HCT116 (cell line): Measurements from ENCODE around the gene CBX4. TPM values are rescaled to one million over a fixed set of nuclear protein-coding genes. Genes with fewer than 3 reads are reported as not detected.
A peak's percentile ranks its signal among the peaks of the same experiment; 100 is the strongest.

Experiments
- ATAC-seq: fragments of 200-7000 bp; cut with Tn5 transposase; 2 replicates; pipeline ENCODE4 v1.9.1; 2020; ENCODE audit warnings: mild to moderate bottlenecking, moderate library complexity
- BruUV-seq: library from RNA; stranded (reverse); fragments of 400-500 nt; replicated peaks from 2 replicates; lab custom pipeline; 2021; lab: Mats Ljungman, UMichigan
- CTCF ChIA-PET: fragments of 300-600 bp; sonication (Branson Sonifier 250); formaldehyde crosslinking; loops from one replicate; lab custom pipeline; 2021; ENCODE audit warnings: antibody characterized with exemption; lab: Charles Lee
- POLR2A ChIA-PET: fragments of 300-600, 350-600 bp; sonication (Branson Sonifier 250); formaldehyde crosslinking; loops from one replicate; lab custom pipeline; 2021; ENCODE audit warnings: antibody characterized with exemption; lab: Charles Lee
- RAD21 ChIA-PET, 2 experiments: fragments of 300-600 bp; sonication (Branson Sonifier 250); formaldehyde crosslinking; loops; one replicate each; lab custom pipeline; 2023; ENCODE audit warnings: low total read pairs in 2 of 2; ENCODE audit not compliant: uncharacterized antibody in 2 of 2, unreplicated experiment in 2 of 2, low non-redundant PET in 1 of 2; lab: Charles Lee
- DNase-seq: peaks from one replicate; pipeline ENCODE4 v3.0.0-alpha.2; 2010; ENCODE audit warnings: low read depth, low spot score
- H2AFZ ChIP-seq: fragments of 200-600 bp; shearing (Covaris generic), sonication (generic); 2 replicates; pipeline ENCODE4 v1.6.1; 2017; ENCODE audit warnings: low read depth, mixed run types, mixed read lengths, antibody characterized with exemption, low read length; ENCODE audit not compliant: poor library complexity, severe bottlenecking
- H3K27ac ChIP-seq: 2 replicates; pipeline ENCODE4 v1.5.1; 2012; ENCODE audit warnings: low read depth, low read length
- H3K27me3 ChIP-seq: fragments of 200-600 bp; sonication (generic); 2 replicates; pipeline ENCODE4 v1.6.1; 2016; ENCODE audit warnings: mixed run types, low read length, mixed read lengths; ENCODE audit not compliant: insufficient read depth
- H3K36me3 ChIP-seq, 2 experiments: fragments of 200-500 bp in 1 of 2; fragments of 200-600 bp in 1 of 2; sonication (Bioruptor generic) in 1 of 2; sonication (generic) in 1 of 2; 2 replicates each; pipeline versions ENCODE4 v1.5.1 to v1.6.1; 2014 to 2016; ENCODE audit warnings: low read length in 2 of 2, inconsistent platforms in 1 of 2, mixed read lengths in 1 of 2, mixed run types in 1 of 2; ENCODE audit not compliant: insufficient read depth in 2 of 2, control insufficient read depth in 1 of 2
- H3K4me1 ChIP-seq, 2 experiments: fragments of 200-600 bp in 1 of 2; sonication (generic) in 1 of 2; 2 replicates each; pipeline versions ENCODE4 v1.5.1 to v1.6.1; 2012 to 2017; ENCODE audit warnings: low read length in 2 of 2, inconsistent platforms in 1 of 2, mild to moderate bottlenecking in 1 of 2, mixed read lengths in 1 of 2, mixed run types in 1 of 2, moderate library complexity in 1 of 2; ENCODE audit not compliant: insufficient read depth in 2 of 2, control insufficient read depth in 1 of 2
- H3K4me2 ChIP-seq: fragments of 200-600 bp; sonication (generic); 2 replicates; pipeline ENCODE4 v1.6.1; 2017; ENCODE audit warnings: mixed run types, low read length, mixed read lengths
- H3K4me3 ChIP-seq, 2 experiments: fragments of 200-600 bp in 1 of 2; sonication (generic) in 1 of 2; replicated peaks in 1 of 2; 2 replicates each; pipeline ENCODE4 v1.5.1; 2011 to 2016; ENCODE audit warnings: low read length in 2 of 2, control low read depth in 1 of 2, low read depth in 1 of 2, mild to moderate bottlenecking in 1 of 2, mixed read lengths in 1 of 2, mixed run types in 1 of 2
- H3K79me2 ChIP-seq: fragments of 200-600 bp; sonication (generic); 2 replicates; pipeline ENCODE4 v1.6.1; 2017; ENCODE audit warnings: mild to moderate bottlenecking, mixed run types, low read length, moderate library complexity, mixed read lengths; ENCODE audit not compliant: insufficient read depth
- H3K9ac ChIP-seq: fragments of 200-600 bp; sonication (generic); 2 replicates; pipeline ENCODE4 v1.6.1; 2016; ENCODE audit warnings: low read length, mixed read lengths
- H3K9me2 ChIP-seq: fragments of 200-600 bp; sonication (generic), shearing (Covaris generic); 2 replicates; pipeline ENCODE4 v1.6.1; 2017; ENCODE audit warnings: mixed run types, mild to moderate bottlenecking, moderate library complexity; ENCODE audit not compliant: insufficient read depth
- H3K9me3 ChIP-seq, 2 experiments: fragments of 200-500 bp in 1 of 2; fragments of 200-600 bp in 1 of 2; sonication (Bioruptor generic) in 1 of 2; sonication (generic) in 1 of 2; 2 replicates each; pipeline ENCODE4 v1.6.1; 2014 to 2017; ENCODE audit warnings: low read length in 2 of 2, mixed read lengths in 2 of 2, inconsistent platforms in 1 of 2, low read depth in 1 of 2, mild to moderate bottlenecking in 1 of 2, mixed run types in 1 of 2, moderate library complexity in 1 of 2; ENCODE audit not compliant: control insufficient read depth in 1 of 2, insufficient read depth in 1 of 2
- H4K20me1 ChIP-seq: fragments of 200-600 bp; sonication (generic), shearing (Covaris generic); 2 replicates; pipeline ENCODE4 v1.6.1; 2017; ENCODE audit warnings: mixed run types, mild to moderate bottlenecking, moderate library complexity; ENCODE audit not compliant: insufficient read depth
- RAD21 ChIP-seq: IDR thresholded peaks from 2 replicates; pipeline ENCODE4 v1.6.1; 2012; ENCODE audit warnings: low read depth, mild to moderate bottlenecking
- SP1 ChIP-seq: IDR thresholded peaks from 2 replicates; pipeline ENCODE4 v1.6.1; 2012; ENCODE audit warnings: low read depth
- intact Hi-C: fragments of 100-400 bp; cut with micrococcal nuclease; formaldehyde crosslinking; loops from 2 replicates; pipeline ENCODE4 v1.10.0; 2022
- total RNA-seq: library from RNA; stranded (reverse); gene quantifications from one replicate; pipeline ENCODE4 v1.2.1, GENCODE V29; 2021; ENCODE audit not compliant: unreplicated experiment
- TF ChIP-seq, protein P1 (sequence below), 3 experiments: fragments of 200-600 bp in 1 of 3; sonication (generic) in 1 of 3; IDR thresholded peaks in 2 of 3; conservative IDR thresholded peaks in 1 of 3; 2 replicates each; pipeline ENCODE4 v1.5.1; 2012 to 2017; ENCODE audit warnings: low read depth in 2 of 3, low read length in 2 of 3, antibody characterized with exemption in 1 of 3, borderline replicate concordance in 1 of 3, control low read depth in 1 of 3, mild to moderate bottlenecking in 1 of 3, mixed read lengths in 1 of 3, mixed run types in 1 of 3, moderate library complexity in 1 of 3; ENCODE audit not compliant: insufficient read depth in 1 of 3

CBX4 gene
- total RNA-seq, 1 experiment from 2014 or later: 60.9 TPM

DNA sequence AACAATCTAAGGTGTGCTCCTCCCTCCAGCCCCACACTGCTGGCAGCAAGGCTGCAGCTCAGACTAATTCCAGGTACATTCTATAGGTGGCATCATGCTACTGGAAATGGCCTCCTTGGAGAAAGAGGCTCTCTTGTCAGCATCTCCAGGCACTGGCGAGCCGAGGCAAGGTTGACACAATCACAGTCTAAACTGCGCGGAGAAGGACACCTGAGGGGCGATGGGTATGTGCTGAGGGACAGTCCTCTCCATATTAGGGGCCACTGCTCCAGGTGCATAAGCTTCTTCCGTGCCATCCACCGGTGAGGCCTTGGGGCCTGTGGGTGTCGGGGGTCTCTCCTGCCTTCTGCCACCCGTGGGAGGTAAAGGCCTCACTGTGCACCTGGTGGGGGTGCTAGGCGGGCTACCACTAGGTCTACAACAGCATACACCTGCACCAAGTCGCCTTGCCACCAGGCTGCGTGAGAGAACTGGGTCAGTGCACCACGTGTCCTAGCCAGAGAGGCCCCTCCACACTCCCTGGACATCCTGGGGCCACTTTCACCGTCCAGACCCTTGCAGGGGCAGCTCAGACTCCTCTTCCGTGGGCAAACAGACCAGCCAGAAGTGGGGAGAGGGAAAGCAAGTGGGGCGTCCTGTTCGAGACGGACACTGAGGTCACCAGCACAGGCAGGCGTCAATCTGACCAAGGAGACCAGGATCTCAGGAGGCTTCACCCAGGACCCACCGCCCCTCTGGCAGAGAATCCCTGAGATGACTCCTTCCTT is 30.3 kb downstream of the CBX4 start:
- H3K36me3 ChIP-seq: no peaks in the 10 kb centered on the region
- no peaks in the 10 kb centered on the region for H3K79me2 ChIP-seq
- no peak overlapping the region for H3K4me3 ChIP-seq
- ChIA-PET CTCF (interaction anchor here (0.7 to 3.9 kb wide), 17 partner anchors 12 to 316 kb away, joined by 3 to 24 read pairs (median 5); partner anchors contain the start of genes CBX4 and CBX8), POLR2A (interaction anchor here (0.7 to 1.5 kb wide), 3 partner anchors 12 to 31 kb away, joined by 4 to 8 read pairs (median 7); partner anchors contain the start of gene CBX8), RAD21 (interaction anchor here (0.7 to 1.6 kb wide), 5 partner anchors 12 to 183 kb away, joined by 3 to 4 read pairs (median 4); partner anchors contain the start of gene CBX8 (in 2 of the 2))
- DNase-seq: peak; percentile 60
- no TSS peak for BruUV-seq
- peak overlapping the region; percentile 54; the same call in 1 of the 2 replicates for H3K4me2 ChIP-seq
- TF ChIP-seq RAD21 (peak; percentile 97), SP1 (no peak)
- TF ChIP-seq, protein P1, sequence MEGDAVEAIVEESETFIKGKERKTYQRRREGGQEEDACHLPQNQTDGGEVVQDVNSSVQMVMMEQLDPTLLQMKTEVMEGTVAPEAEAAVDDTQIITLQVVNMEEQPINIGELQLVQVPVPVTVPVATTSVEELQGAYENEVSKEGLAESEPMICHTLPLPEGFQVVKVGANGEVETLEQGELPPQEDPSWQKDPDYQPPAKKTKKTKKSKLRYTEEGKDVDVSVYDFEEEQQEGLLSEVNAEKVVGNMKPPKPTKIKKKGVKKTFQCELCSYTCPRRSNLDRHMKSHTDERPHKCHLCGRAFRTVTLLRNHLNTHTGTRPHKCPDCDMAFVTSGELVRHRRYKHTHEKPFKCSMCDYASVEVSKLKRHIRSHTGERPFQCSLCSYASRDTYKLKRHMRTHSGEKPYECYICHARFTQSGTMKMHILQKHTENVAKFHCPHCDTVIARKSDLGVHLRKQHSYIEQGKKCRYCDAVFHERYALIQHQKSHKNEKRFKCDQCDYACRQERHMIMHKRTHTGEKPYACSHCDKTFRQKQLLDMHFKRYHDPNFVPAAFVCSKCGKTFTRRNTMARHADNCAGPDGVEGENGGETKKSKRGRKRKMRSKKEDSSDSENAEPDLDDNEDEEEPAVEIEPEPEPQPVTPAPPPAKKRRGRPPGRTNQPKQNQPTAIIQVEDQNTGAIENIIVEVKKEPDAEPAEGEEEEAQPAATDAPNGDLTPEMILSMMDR (IDR thresholded peaks at IDR 0.05 in 2 of 3, conservative IDR thresholded peaks at IDR 0.05 in 1 of 3; ENCODE audit: borderline replicate concordance in 1 of 3, insufficient read depth in 1 of 3, low read depth in 2 of 3, low read length in 2 of 3): peak; percentile 47 to 89 (median 67)
- peak; percentile 47 for ATAC-seq
- no peak overlapping the region for H2AFZ ChIP-seq
- H3K9me2 ChIP-seq: no peaks in the 10 kb centered on the region
- H3K9me3 ChIP-seq: no peaks in the 10 kb centered on the region
- no peaks in the 10 kb centered on the region for H4K20me1 ChIP-seq
- peaks cover 6% of the 10 kb centered on the region; the same call in 1 of the 2 replicates for H3K27me3 ChIP-seq
- H3K4me1 ChIP-seq: peaks cover 25 to 44% of the 10 kb centered on the region in 2 experiments
- intact Hi-C loops: loop anchor here (2.0 to 5.0 kb wide), 2 partner anchors 108 to 182 kb away; no protein-coding TSS in a partner anchor
- no peak overlapping the region for H3K9ac ChIP-seq
- H3K27ac ChIP-seq: no peak overlapping the region
